ENCODE data around the gene HIPK2. TPM values are rescaled to one million over a fixed set of nuclear protein-coding genes. Genes with fewer than 3 reads are reported as not detected.

Gene HIPK2
- total RNA-seq, 2 donors from 2014 or later = 49.4 to 68.5 TPM

DNA sequence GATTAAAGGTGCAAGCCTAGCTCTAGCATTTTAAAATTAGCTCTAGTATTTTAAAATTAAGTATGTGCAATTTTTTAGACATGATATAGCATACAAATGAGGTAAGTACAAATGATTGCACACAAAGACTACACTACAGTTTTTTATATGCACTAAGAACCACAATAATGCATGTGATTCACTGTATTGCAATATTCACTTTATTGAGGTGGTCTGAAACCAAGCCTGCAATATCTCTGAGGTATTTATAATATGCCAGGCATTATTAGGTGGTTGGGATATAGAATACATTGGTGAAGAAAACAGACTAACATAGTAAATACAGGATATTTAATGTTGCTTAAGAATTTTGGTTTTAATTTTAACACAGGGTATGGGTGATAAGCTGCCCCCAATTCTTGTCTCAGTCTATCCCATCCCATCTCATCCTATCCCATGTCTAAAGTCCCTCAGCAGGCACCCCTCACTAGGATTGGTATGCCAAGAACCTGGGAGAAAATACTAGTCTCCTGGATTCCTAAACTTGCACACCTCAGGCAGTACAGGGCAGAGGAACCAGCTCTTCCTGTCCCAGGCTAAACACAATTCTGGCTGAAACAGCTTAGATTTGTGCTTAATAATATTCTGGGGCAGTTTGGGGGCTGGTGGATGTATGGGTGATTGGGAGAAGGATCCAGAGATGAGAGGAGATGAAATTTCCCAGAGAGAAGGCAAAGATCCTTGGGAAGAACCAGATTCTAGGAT, 90.4 kb downstream of the HIPK2 start:
- Histone ChIP-seq H3K36me3 (no peaks in the 10 kb centered on the region), H3K27ac (no peak overlapping the region), H3K27me3 (replicated peaks; ENCODE audit: insufficient read depth) (no peaks in the 10 kb centered on the region), H3K4me1 (ENCODE audit: control insufficient read depth in 1 of 2, low read depth in 2 of 2) (peaks cover 22 to 35% of the 10 kb centered on the region in 2 donors), H3K9me3 (no peaks in the 10 kb centered on the region), H3K4me3 (no peak overlapping the region)
- no peak for DNase-seq (ENCODE audit: low spot score)
- no peak for ATAC-seq (ENCODE audit: insufficient number of reproducible peaks, low FRiP score, low read depth)
- TF ChIP-seq, protein P1, sequence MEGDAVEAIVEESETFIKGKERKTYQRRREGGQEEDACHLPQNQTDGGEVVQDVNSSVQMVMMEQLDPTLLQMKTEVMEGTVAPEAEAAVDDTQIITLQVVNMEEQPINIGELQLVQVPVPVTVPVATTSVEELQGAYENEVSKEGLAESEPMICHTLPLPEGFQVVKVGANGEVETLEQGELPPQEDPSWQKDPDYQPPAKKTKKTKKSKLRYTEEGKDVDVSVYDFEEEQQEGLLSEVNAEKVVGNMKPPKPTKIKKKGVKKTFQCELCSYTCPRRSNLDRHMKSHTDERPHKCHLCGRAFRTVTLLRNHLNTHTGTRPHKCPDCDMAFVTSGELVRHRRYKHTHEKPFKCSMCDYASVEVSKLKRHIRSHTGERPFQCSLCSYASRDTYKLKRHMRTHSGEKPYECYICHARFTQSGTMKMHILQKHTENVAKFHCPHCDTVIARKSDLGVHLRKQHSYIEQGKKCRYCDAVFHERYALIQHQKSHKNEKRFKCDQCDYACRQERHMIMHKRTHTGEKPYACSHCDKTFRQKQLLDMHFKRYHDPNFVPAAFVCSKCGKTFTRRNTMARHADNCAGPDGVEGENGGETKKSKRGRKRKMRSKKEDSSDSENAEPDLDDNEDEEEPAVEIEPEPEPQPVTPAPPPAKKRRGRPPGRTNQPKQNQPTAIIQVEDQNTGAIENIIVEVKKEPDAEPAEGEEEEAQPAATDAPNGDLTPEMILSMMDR (IDR thresholded peaks at IDR 0.05) = no peak

DNA sequence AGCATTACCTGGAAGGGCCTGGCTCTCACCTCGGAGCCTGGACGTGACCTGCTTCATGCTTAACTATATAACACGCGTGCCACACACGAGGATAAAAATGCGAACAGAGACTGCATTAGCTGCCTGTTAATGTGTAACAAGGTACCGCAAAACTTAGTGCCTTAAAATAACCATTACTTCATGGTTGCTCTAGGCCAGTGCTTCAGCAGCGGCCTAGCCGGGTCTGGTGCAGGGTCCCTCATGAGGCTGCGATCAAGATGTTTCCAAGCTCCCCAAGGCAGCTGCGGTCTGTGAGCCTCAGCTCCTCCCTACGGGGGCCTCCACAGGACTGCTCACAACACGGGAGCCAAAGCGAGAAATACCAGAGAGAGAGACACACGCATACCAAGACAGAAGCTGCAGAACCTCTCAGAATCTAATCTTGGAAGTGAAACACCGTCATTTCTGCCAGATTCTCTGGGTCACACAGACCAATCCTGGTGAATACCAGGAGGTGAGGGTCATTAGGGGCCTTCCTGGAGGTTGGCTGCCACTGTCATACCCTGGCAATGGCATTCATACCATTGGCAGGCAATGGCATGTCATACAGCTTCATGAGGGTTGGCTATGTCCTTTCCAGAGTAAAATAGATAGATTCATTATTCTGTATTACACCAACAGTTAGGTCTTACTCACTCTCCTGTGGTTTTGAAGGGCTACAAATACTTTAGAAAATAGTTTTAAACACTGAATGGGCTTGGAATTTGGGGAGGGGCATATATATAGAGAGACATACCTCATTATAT, 94.5 kb downstream of the HIPK2 start:
- no peak for DNase-seq (ENCODE audit: low spot score)
- no peaks in the 10 kb centered on the region for H3K27me3 ChIP-seq (replicated peaks; ENCODE audit: insufficient read depth)
- H3K9me3 ChIP-seq = no peaks in the 10 kb centered on the region
- H3K4me1 ChIP-seq (ENCODE audit: control insufficient read depth in 1 of 2, low read depth in 2 of 2) = peaks cover 43 to 56% of the 10 kb centered on the region in 2 donors
- ATAC-seq (ENCODE audit: insufficient number of reproducible peaks, low FRiP score, low read depth) = no peak
- H3K27ac ChIP-seq = peak overlapping the region; percentile 87 to 92
- H3K36me3 ChIP-seq = no peaks in the 10 kb centered on the region
- TF ChIP-seq, protein P1 (IDR thresholded peaks at IDR 0.05) = no peak
- H3K4me3 ChIP-seq = no peak overlapping the region

DNA sequence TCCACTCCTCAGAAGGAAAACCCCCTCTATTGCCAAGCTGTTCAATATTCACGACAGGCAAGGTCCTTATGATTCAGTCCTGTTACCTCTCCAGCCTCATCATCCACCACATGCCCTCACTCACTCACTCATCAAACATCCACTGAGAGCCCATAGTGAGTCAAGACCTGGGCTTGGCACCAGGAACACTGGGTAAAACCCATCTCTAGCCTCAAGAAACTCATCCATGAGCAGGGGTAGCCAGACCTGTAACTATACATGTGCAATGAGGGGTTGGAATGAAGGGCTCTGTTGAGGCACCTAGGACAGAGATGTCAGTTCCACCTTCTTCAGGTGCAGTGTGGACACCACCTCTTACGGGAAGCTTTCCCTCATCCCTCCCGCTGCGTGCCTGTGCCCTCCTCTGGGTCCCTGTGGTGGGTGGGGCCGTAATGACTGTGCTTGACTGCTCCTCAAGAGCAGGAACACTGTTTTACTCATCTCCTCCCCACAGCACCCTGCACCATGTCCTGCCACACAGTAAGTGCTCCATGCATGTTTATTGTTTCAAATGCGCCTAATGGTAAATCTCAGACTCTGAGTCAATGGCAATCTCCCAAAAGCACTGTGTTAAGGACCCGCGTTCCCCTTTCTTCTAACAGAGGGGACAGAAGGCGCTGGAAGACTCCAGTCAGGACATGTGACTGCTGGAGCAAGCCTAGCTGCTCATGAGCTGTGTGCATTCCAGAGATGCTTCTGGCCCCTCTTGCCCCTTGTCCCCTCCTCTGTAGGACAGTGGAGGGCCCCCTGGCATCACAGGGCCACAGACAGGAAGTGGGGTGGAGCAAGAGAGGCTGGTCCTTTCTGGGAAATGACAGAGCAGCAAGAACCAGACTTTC, 95.4 kb downstream of the HIPK2 start:
- Histone ChIP-seq H3K4me1 (ENCODE audit: control insufficient read depth in 1 of 2, low read depth in 2 of 2) (peaks cover 43 to 56% of the 10 kb centered on the region in 2 donors), H3K27ac (peak overlapping the region; percentile 87 to 92)

DNA sequence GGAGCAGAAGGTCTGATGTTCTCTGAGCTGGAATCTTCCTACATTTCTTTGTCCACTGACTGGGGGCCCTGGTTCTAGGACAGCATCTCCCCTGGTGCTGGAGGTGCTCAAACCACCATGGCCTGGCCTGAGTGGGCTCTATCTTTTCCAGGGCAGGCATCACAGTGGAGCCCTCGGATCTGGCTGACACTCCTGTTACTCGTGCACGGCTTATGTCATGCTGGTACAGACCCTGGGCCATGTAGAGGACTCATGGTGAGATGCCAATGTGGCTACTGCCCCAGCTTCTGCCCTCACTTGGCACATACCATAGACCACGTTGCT, 96.0 kb downstream of the HIPK2 start:
- H3K4me1 ChIP-seq (ENCODE audit: control insufficient read depth in 1 of 2, low read depth in 2 of 2) = peaks cover 43 to 56% of the 10 kb centered on the region in 2 donors
- H3K27ac ChIP-seq = peak overlapping the region; percentile 87 to 92
- no peak for ATAC-seq (ENCODE audit: insufficient number of reproducible peaks, low FRiP score, low read depth)
- TF ChIP-seq, protein P1 (IDR thresholded peaks at IDR 0.05) = no peak
- DNase-seq (ENCODE audit: low spot score) = no peak
- no peaks in the 10 kb centered on the region for H3K27me3 ChIP-seq (replicated peaks; ENCODE audit: insufficient read depth)
- H3K9me3 ChIP-seq = no peaks in the 10 kb centered on the region
- no peak overlapping the region for H3K4me3 ChIP-seq
- H3K36me3 ChIP-seq = no peaks in the 10 kb centered on the region

More for the DNA sequence above, 95.4 kb downstream of the HIPK2 start:
- Histone ChIP-seq H3K36me3 (no peaks in the 10 kb centered on the region), H3K4me3 (no peak overlapping the region), H3K27me3 (replicated peaks; ENCODE audit: insufficient read depth) (no peaks in the 10 kb centered on the region), H3K9me3 (no peaks in the 10 kb centered on the region)
- DNase-seq (ENCODE audit: low spot score) (no peak), ATAC-seq (ENCODE audit: insufficient number of reproducible peaks, low FRiP score, low read depth) (no peak)
- TF ChIP-seq, protein P1 (IDR thresholded peaks at IDR 0.05) = no peak

DNA sequence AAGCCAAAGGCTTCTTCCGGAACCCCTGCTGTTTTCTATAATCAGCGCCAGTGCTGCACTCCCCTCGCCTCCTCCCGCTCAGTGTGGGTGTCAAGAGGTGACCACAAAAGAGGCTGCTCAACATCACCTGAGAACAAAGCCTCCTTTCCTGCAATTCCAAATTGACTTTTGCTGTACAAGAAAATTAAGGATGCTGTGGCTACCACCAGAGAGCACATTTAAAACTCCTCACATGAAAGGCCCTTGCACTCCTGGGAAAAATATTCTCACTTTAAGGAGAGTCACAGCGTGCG, 96.4 kb downstream of the HIPK2 start:
- Histone ChIP-seq H3K9me3 (no peaks in the 10 kb centered on the region), H3K4me1 (ENCODE audit: control insufficient read depth in 1 of 2, low read depth in 2 of 2) (peaks cover 43 to 56% of the 10 kb centered on the region in 2 donors), H3K27me3 (replicated peaks; ENCODE audit: insufficient read depth) (no peaks in the 10 kb centered on the region), H3K36me3 (no peaks in the 10 kb centered on the region), H3K27ac (peak overlapping the region; percentile 87 to 92), H3K4me3 (no peak overlapping the region)
- DNase-seq (ENCODE audit: low spot score) = no peak
- TF ChIP-seq, protein P1 (IDR thresholded peaks at IDR 0.05) = no peak
- no peak for ATAC-seq (ENCODE audit: insufficient number of reproducible peaks, low FRiP score, low read depth)
